Ascending aorta (tissue), 2 donors: ENCODE measurements around the gene ARHGAP28. TPM values are rescaled to one million over a fixed set of nuclear protein-coding genes. Genes with fewer than 3 reads are reported as not detected.

Experiments used
- DNase-seq, 2 donors: peaks; one replicate each; pipeline ENCODE4 v3.0.0-alpha.2; 2019; ENCODE audit warnings: low spot score in 2 of 2
- H3K27ac ChIP-seq, 2 donors: fragments of 200-600 bp; sonication (generic); one replicate each; pipeline ENCODE4 v1.5.1; 2016 to 2017; ENCODE audit warnings: mild to moderate bottlenecking in 1 of 2
- H3K27me3 ChIP-seq: fragments of 200-600 bp; sonication (generic); one replicate; pipeline ENCODE4 v1.5.1; 2017
- H3K36me3 ChIP-seq, 2 donors: fragments of 200-600 bp; sonication (generic); one replicate each; pipeline ENCODE4 v1.5.1; 2016
- H3K4me1 ChIP-seq, 2 donors: fragments of 200-600 bp; sonication (generic); one replicate each; pipeline ENCODE4 v1.5.1; 2016 to 2017; ENCODE audit warnings: mild to moderate bottlenecking in 1 of 2
- H3K4me3 ChIP-seq, 2 donors: fragments of 200-600 bp; sonication (generic); one replicate each; pipeline ENCODE4 v1.5.1; 2016 to 2017; ENCODE audit warnings: mild to moderate bottlenecking in 1 of 2
- H3K9me3 ChIP-seq, 2 donors: fragments of 200-600 bp; sonication (generic); one replicate each; pipeline ENCODE4 v1.5.1; 2016
- intact Hi-C: fragments of 100-400 bp; cut with DNase I; formaldehyde crosslinking; loops from one replicate; pipeline ENCODE4 v1.15.1; 2023
- total RNA-seq: library from RNA; depleted of rRNA; stranded (reverse); fragments of >200 nt; gene quantifications from one replicate; pipeline ENCODE4 v1.1.0, GENCODE V29; 2016
- TF ChIP-seq, protein P1 (sequence below), 3 experiments: fragments of 200-600 bp in 2 of 3; fragments of 450-650 bp in 1 of 3; sonication (generic) in 2 of 3; IDR thresholded peaks; one replicate each; pipeline ENCODE4 v1.5.1; 2016 to 2019; ENCODE audit warnings: antibody characterized with exemption in 3 of 3, mild to moderate bottlenecking in 1 of 3, moderate library complexity in 1 of 3

ARHGAP28 gene
- total RNA-seq, 1 donor from 2014 or later: 0.85 TPM

DNA sequence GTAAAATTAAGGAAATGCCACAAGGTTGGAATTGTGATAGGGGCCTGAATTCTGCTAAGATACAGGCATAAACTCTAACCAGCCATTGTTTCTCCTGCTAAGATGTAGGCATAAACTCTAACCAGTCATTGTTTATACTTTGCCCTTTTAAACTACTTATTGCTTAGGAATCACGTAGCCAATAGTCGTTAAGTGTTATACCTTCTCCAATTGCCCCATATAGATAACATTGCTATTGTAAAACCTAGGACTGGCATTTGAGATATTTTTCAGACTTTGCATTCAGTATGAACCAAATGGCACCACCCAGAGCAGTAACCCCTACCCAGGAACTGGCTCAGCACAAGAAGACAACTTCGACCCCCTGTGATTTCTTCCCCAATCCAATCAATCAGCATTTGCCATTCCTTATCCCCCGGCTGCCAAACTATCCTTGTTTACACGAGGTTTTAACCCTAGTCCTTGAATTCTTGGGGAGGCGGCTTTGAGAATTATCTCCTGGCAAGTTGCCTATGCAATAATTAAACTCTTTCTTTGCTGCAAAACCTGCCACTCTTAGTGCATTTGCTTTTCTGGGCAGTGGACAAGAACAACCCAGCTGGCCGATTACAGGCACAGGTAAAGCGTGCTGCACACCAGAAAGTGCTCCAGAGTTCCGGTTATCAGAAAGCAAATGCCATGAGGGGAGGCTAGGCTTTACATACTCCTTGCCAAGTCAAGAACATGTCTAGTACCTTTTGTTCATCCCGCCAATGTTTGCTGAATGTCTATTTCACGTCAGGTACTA is 220.5 kb downstream of the ARHGAP28 start:
- H3K4me3 ChIP-seq: no peak overlapping the region
- H3K36me3 ChIP-seq: no peaks in the 10 kb centered on the region
- no peaks in the 10 kb centered on the region for H3K4me1 ChIP-seq
- DNase-seq: no peak
- no peaks in the 10 kb centered on the region for H3K9me3 ChIP-seq
- no peaks in the 10 kb centered on the region for H3K27me3 ChIP-seq
- intact Hi-C loops: no loop called here
- no peak overlapping the region for H3K27ac ChIP-seq
- TF ChIP-seq, protein P1, sequence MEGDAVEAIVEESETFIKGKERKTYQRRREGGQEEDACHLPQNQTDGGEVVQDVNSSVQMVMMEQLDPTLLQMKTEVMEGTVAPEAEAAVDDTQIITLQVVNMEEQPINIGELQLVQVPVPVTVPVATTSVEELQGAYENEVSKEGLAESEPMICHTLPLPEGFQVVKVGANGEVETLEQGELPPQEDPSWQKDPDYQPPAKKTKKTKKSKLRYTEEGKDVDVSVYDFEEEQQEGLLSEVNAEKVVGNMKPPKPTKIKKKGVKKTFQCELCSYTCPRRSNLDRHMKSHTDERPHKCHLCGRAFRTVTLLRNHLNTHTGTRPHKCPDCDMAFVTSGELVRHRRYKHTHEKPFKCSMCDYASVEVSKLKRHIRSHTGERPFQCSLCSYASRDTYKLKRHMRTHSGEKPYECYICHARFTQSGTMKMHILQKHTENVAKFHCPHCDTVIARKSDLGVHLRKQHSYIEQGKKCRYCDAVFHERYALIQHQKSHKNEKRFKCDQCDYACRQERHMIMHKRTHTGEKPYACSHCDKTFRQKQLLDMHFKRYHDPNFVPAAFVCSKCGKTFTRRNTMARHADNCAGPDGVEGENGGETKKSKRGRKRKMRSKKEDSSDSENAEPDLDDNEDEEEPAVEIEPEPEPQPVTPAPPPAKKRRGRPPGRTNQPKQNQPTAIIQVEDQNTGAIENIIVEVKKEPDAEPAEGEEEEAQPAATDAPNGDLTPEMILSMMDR (IDR thresholded peaks at IDR 0.05): no peak

DNA sequence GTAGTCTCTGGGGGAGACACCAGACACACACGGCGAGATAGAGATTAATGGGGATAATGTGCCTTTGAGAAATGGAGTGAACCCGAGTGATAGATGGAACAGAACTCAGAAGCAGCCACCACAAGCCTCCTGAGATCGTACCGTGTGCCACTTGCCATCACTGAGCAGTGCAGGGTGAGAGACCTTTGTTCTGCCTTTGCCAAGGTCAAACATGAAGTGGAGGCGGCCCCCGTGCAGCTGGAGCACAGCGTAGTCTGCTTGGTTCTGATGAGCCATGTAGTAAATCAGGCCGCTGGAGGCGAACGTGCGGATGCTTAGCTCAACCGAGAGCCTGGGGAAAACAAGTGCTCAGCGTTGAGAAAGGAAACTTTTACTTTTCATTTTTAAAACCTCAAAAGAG is 221.1 kb downstream of the ARHGAP28 start:
- Histone ChIP-seq H3K27ac (no peak overlapping the region), H3K27me3 (no peaks in the 10 kb centered on the region), H3K4me3 (no peak overlapping the region), H3K4me1 (no peaks in the 10 kb centered on the region), H3K9me3 (no peaks in the 10 kb centered on the region), H3K36me3 (no peaks in the 10 kb centered on the region)
- TF ChIP-seq, protein P1 (IDR thresholded peaks at IDR 0.05): no peak
- intact Hi-C loops: no loop called here
- DNase-seq: no peak

DNA sequence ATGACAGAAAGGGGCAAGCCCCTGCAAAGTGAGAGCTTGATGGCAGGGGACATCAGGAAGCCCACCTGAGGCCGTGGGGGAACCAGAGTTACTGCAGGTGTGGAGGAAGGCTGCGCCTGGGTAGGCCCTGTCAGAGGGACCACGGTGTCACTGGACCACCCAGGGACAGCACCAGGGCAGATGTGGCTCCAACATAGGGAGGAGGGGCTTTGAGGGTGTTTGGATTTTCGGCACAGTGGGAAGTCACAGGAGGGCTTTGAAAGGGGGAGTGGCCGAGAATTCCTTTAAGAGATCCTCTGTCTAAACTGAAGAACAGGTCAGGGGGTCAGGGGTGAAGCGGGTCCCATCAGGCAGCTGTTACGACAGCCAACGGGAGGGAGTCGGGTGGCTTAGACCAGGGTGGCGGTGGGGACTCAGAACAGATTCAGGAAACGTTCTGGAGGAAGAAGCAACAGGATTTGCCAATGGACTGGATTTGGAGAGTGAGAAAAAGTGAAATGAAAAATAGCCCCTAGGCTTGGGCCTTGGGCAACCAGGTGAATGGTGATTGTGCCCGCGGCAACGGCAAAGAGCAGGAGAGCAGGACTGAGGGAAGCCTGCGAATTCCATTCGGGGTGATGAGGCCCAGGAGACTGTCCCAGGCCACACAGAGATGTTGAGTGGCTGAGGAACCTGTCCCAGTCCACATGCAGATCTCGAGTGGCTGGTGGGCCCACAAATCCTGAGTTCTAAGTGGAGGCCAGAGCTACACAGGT is 222.0 kb downstream of the ARHGAP28 start:
- no peaks in the 10 kb centered on the region for H3K36me3 ChIP-seq
- H3K4me1 ChIP-seq: no peaks in the 10 kb centered on the region
- no peaks in the 10 kb centered on the region for H3K9me3 ChIP-seq
- TF ChIP-seq, protein P1 (IDR thresholded peaks at IDR 0.05): no peak
- H3K27ac ChIP-seq: no peak overlapping the region
- intact Hi-C loops: no loop called here
- no peak overlapping the region for H3K4me3 ChIP-seq
- no peak for DNase-seq
- no peaks in the 10 kb centered on the region for H3K27me3 ChIP-seq

DNA sequence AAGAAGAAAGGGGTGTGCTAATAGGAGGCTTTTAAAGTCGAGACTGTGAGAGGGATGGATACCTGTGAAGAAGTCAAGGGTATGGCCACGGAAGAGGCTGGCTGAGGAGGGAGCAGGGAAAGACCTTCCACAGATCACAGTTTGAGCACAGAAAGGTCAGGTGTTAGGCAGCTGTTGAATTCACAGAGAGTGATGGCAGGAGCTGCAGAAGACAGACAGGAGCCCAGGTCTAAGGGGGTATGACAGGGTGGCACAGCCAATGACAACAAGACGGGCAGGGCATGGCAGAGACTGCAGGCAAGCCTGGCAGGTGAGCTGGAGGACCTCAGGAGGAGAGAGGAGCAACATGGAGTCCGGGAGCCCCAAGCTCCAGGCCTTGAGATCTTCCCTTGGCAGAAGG is 225.0 kb downstream of the ARHGAP28 start:
- Histone ChIP-seq H3K4me1 (no peaks in the 10 kb centered on the region), H3K4me3 (no peak overlapping the region), H3K27me3 (no peaks in the 10 kb centered on the region), H3K27ac (no peak overlapping the region), H3K9me3 (no peaks in the 10 kb centered on the region), H3K36me3 (no peaks in the 10 kb centered on the region)
- intact Hi-C loops: no loop called here
- TF ChIP-seq, protein P1 (IDR thresholded peaks at IDR 0.05): no peak
- DNase-seq: no peak

DNA sequence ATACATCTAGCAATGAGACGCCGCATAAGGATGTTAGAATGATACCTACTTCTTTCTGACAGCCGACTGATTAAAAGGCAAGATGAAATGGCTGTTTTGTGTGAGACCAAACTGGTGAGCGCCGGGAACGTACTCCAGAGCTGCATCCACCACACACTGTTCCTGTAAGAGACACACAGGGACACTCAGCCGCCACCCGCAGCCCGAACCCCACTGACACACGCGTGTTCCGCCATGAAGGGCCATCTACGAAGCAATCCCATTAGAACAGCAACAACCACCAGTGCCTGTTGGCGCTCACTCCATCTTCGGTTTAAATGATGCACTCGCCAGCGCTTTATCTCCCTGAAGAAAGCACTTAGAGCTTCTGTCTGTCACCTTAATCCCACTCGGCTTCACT is 225.8 kb downstream of the ARHGAP28 start:
- intact Hi-C loops: no loop called here
- DNase-seq: no peak

More for the DNA sequence above, 225.8 kb downstream of the ARHGAP28 start:
- TF ChIP-seq, protein P1 (IDR thresholded peaks at IDR 0.05): no peak
- H3K36me3 ChIP-seq: no peaks in the 10 kb centered on the region
- H3K27ac ChIP-seq: no peak overlapping the region
- H3K4me3 ChIP-seq: no peak overlapping the region
- no peaks in the 10 kb centered on the region for H3K27me3 ChIP-seq
- no peaks in the 10 kb centered on the region for H3K9me3 ChIP-seq
- no peaks in the 10 kb centered on the region for H3K4me1 ChIP-seq
